WERI-Rb-1 (cell line): ENCODE results near the gene GPR78.

ENCODE experiments used
- DNase-seq: peaks from one replicate; pipeline ENCODE4 v3.0.0-alpha.2; 2020
- H3K27ac ChIP-seq: fragments of 250-450 bp; sonication (Bioruptor Pico); 2 replicates; pipeline ENCODE4 v1.5.1; 2020; ENCODE audit warnings: mild to moderate bottlenecking, moderate library complexity
- H3K27me3 ChIP-seq: fragments of 250-450 bp; sonication (Bioruptor Pico); 2 replicates; pipeline ENCODE4 v1.5.1; 2021; ENCODE audit warnings: mild to moderate bottlenecking, low read depth, moderate library complexity; ENCODE audit not compliant: insufficient read depth, severe bottlenecking
- H3K36me3 ChIP-seq: fragments of 250-450 bp; sonication (Bioruptor Pico); 2 replicates; pipeline ENCODE4 v1.5.1; 2020; ENCODE audit warnings: mild to moderate bottlenecking, moderate library complexity
- H3K4me3 ChIP-seq: 2 replicates; pipeline ENCODE4 v1.5.1; 2011; ENCODE audit warnings: low read depth, mild to moderate bottlenecking, control low read depth, low read length
- H3K9me3 ChIP-seq: fragments of 250-450 bp; sonication (Bioruptor Pico); 2 replicates; pipeline ENCODE4 v1.5.1; 2021; ENCODE audit warnings: mild to moderate bottlenecking, moderate library complexity; ENCODE audit not compliant: severe bottlenecking
- TF ChIP-seq, protein P1 (sequence below): IDR thresholded peaks from 2 replicates; pipeline ENCODE4 v1.5.1; 2011; ENCODE audit warnings: low read depth, mild to moderate bottlenecking, control low read depth, inconsistent platforms, low read length

GPR78 gene

DNA sequence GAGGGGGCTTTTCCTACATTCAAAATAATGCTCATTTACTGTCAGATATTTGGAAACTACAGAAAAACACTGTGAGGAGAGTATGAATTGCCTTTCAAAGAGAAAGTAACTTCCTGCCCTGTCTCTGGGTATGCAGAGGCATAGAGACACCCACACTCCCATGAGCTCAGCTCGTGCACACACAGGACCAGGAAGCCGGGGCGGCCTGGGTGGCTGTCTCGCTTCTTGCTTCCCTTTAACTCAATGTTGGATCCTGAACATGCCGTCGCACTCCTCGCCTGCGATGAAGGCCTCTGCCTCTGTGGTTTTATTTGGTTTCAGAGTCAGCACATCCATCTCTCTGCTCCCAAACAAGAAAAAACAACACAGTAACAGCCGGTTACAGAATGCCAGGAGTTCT is 40.1 kb upstream of the GPR78 start:
- Histone ChIP-seq H3K27me3 (no peaks in the 10 kb centered on the region), H3K9me3 (no peaks in the 10 kb centered on the region), H3K4me3 (no peak overlapping the region), H3K27ac (no peak overlapping the region), H3K36me3 (no peaks in the 10 kb centered on the region)
- DNase-seq = no peak
- TF ChIP-seq, protein P1, sequence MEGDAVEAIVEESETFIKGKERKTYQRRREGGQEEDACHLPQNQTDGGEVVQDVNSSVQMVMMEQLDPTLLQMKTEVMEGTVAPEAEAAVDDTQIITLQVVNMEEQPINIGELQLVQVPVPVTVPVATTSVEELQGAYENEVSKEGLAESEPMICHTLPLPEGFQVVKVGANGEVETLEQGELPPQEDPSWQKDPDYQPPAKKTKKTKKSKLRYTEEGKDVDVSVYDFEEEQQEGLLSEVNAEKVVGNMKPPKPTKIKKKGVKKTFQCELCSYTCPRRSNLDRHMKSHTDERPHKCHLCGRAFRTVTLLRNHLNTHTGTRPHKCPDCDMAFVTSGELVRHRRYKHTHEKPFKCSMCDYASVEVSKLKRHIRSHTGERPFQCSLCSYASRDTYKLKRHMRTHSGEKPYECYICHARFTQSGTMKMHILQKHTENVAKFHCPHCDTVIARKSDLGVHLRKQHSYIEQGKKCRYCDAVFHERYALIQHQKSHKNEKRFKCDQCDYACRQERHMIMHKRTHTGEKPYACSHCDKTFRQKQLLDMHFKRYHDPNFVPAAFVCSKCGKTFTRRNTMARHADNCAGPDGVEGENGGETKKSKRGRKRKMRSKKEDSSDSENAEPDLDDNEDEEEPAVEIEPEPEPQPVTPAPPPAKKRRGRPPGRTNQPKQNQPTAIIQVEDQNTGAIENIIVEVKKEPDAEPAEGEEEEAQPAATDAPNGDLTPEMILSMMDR = no peak

DNA sequence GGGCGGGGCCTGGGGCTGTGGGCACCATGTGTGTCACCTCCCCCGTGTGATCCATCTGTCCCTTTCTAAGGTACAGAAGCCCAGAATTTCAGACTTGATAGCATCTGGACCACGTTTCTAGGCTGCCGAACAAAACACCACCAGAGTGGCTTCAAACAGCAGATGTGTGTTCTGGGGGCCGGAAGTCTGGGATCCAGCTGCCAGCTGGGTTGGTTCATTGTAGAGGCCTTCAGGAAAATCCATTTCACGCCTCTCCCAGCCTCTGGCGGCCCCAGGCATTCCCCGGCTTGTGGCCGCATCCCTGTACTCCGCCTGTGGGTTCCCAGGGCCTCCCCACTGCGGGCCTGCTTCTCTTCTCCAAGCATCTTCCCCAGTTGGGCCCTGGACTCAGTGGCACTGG is 39.6 kb upstream of the GPR78 start:
- no peak for DNase-seq
- no peaks in the 10 kb centered on the region for H3K27me3 ChIP-seq
- no peaks in the 10 kb centered on the region for H3K9me3 ChIP-seq
- H3K36me3 ChIP-seq = no peaks in the 10 kb centered on the region
- TF ChIP-seq, protein P1 = no peak
- no peak overlapping the region for H3K4me3 ChIP-seq
- no peak overlapping the region for H3K27ac ChIP-seq

DNA sequence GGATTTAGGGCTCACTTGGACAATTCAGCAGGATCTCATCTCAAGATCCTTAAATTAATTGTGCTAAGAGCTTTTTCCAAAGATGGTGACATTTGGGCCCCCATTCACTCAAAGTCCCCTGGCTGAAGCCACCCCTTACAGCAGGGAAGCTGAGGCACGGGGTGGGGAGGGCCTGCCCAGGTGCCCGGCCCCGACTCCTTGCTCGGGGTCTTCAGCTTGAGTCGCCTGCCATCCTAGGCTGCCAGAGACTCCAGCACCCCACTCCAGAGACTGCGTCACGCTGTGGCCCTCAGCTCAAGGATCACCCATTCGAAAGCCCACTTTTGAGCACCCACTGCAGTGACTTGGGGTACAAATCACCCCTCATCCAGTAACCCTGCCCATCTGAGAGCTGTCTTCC is 39.2 kb upstream of the GPR78 start:
- H3K9me3 ChIP-seq = no peaks in the 10 kb centered on the region
- TF ChIP-seq, protein P1 = no peak
- no peak for DNase-seq

DNA sequence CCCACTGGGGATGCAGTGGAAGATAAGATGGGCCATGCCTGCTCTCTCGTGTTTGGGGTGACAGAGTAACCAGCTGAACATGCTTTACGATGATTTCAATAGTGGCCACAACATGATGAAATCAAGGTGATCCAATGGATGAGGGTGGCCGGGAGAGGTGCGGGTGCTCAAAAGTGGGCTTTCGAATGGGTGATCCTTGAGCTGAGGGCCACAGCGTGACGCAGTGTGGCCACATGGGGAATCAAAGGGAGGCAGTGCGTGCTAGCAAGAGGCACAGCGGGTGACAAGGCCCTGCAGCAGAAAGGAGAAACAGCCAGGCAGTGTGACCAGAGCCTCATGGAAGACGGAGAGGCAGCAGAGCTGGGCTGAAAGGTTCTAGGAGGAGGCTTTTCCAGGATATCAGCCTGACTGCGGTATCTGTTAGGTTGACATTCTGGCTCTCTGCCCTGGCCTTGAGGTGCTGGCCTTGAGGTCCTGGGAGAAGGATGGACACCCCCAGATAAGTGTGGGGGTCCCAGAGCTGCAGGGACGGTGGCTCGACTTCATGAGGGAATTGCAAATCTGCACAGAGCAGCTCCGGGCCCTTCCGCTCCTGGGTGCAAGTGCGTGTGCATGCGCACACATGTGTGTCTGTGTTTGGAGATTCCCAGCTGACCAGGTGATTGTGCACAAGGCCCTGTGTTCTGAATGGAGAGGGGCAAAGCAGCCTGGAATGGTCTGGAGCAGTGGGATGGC is 38.0 kb upstream of the GPR78 start:
- H3K27me3 ChIP-seq = no peaks in the 10 kb centered on the region
- H3K4me3 ChIP-seq = no peak overlapping the region
- DNase-seq = no peak
- H3K27ac ChIP-seq = no peak overlapping the region
- no peaks in the 10 kb centered on the region for H3K9me3 ChIP-seq
- H3K36me3 ChIP-seq = no peaks in the 10 kb centered on the region
- TF ChIP-seq, protein P1 = no peak

More for the DNA sequence above, 39.2 kb upstream of the GPR78 start:
- Histone ChIP-seq H3K27ac (no peak overlapping the region), H3K27me3 (no peaks in the 10 kb centered on the region), H3K36me3 (no peaks in the 10 kb centered on the region), H3K4me3 (no peak overlapping the region)

DNA sequence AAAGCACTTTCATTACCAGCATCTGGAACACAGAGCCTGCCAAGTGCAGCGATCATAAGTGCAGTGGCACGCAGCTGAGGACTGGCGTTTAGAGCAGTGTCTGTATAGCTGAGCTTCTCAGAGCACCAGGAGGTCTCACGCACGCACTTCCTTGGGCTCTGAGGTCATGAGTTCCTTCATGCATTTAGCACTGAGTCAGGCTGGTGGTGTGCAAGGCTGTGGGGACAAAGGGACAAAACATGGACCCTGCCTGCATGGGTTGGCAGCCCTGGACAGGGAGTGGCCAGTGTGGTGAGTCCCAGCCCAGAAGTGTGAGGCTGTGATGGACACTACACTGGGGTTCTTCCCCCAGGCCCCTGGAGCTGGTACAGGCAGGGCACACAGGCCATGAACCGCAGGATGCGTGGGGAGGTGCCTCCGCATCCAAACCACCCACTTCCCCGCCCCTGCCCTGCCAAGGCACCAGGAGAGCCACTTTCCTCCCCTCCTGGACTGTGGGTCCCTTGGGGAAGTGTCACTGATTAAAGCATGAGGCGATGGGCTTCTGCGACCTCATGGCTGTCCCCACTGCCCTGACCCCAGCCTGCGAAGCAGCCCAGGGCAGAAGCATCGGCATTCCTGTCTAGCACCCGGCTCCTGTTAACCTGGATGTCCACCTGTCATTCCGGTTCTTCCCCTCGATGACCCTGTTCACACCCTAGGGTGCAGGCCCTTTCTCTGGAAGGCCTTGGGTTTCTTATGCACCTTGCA is 37.2 kb upstream of the GPR78 start:
- no peak for DNase-seq
- Histone ChIP-seq H3K4me3 (no peak overlapping the region), H3K36me3 (no peaks in the 10 kb centered on the region), H3K27me3 (no peaks in the 10 kb centered on the region), H3K27ac (no peak overlapping the region), H3K9me3 (no peaks in the 10 kb centered on the region)
- TF ChIP-seq, protein P1 = no peak
